T follicular helper cell (primary cell): ENCODE measurements around the gene RFK.
"Not testable (repeated sequence)": the region's sequence is repeated elsewhere in the genome, so short reads cannot be mapped to it uniquely, and the experiment has no call there.

Source experiments
- DNase-seq: peaks from one replicate; pipeline ENCODE4 v3.0.0-alpha.2; 2020; ENCODE audit warnings: low read depth
- total RNA-seq, 2 experiments: gene quantifications; one replicate each; lab custom pipeline; 2026; lab: John Stamatoyannopoulos, UW

Gene RFK
- 18.5 to 22.3 reads per million in 2 experiments for total RNA-seq

- DNase-seq: peak; percentile 86
These were observed at the start of gene RFK for GRCh38 chr9:76394195-76394959. RFK (minus strand) TSS chr9:76394426; CDS start chr9:76394171, 255 bp downstream.

- DNase-seq: no peak
These were observed 49.7 kb upstream of the RFK start for GRCh38 chr9:76443887-76444286.

GRCh38 chr9:76441551-76442322, 47.5 kb upstream of the RFK start:
- no peak for DNase-seq

- DNase-seq: no peak
These were observed 44.8 kb upstream of the RFK start for GRCh38 chr9:76438841-76439588.

GRCh38 chr9:76437017-76437699, 42.9 kb upstream of the RFK start:
- DNase-seq: not testable (repeated sequence)

- not testable (repeated sequence) for DNase-seq
These were observed 40.7 kb upstream of the RFK start for GRCh38 chr9:76434897-76435296.

GRCh38 chr9:76433836-76434235, 39.6 kb upstream of the RFK start:
- no peak for DNase-seq

GRCh38 chr9:76433406-76433805, 39.2 kb upstream of the RFK start:
- DNase-seq: no peak

GRCh38 chr9:76431601-76432000, 37.4 kb upstream of the RFK start:
- no peak for DNase-seq

GRCh38 chr9:76426807-76427419, 32.7 kb upstream of the RFK start:
- no peak for DNase-seq

- DNase-seq: no peak
These were observed 31.6 kb upstream of the RFK start for GRCh38 chr9:76425677-76426453.

- DNase-seq: no peak
These were observed 30.3 kb upstream of the RFK start for GRCh38 chr9:76424491-76424890.

GRCh38 chr9:76423216-76424177, 29.3 kb upstream of the RFK start:
- no peak for DNase-seq

- DNase-seq: no peak
These were observed 25.7 kb upstream of the RFK start for GRCh38 chr9:76419782-76420380.

GRCh38 chr9:76417394-76417793, 23.2 kb upstream of the RFK start:
- no peak for DNase-seq

- DNase-seq: no peak
These were observed 21.5 kb upstream of the RFK start for GRCh38 chr9:76415731-76416130.

GRCh38 chr9:76415154-76415553, 20.9 kb upstream of the RFK start:
- DNase-seq: no peak

- no peak for DNase-seq
These were observed 20.4 kb upstream of the RFK start for GRCh38 chr9:76414661-76415060.

- no peak for DNase-seq
These were observed 19.4 kb upstream of the RFK start for GRCh38 chr9:76413658-76414057.
